ENCODE measurements around the gene CHRM2. TPM values are rescaled to one million over a fixed set of nuclear protein-coding genes. Genes with fewer than 3 reads are reported as not detected.

Gene CHRM2
- total RNA-seq, 2 experiments from 2014 or later = not detected

- CTCF ChIA-PET (ENCODE audit: unreplicated experiment) = no interaction called here
- Histone ChIP-seq H3K27ac (ENCODE audit: low read depth, low read length, poor library complexity, severe bottlenecking) (no peak overlapping the region), H3K36me3 (ENCODE audit: insufficient read depth, low read length) (no peaks in the 10 kb centered on the region), H3K4me1 (ENCODE audit: insufficient read depth, low read length, poor library complexity, severe bottlenecking) (no peaks in the 10 kb centered on the region), H3K9me3 (ENCODE audit: low read length) (no peaks in the 10 kb centered on the region), H3K9me2 (ENCODE audit: insufficient read depth, low read length) (no peaks in the 10 kb centered on the region), H4K20me1 (ENCODE audit: insufficient read depth, low read length) (no peaks in the 10 kb centered on the region), H3K4me3 (ENCODE audit: low read depth, low read length, poor library complexity, severe bottlenecking) (no peak overlapping the region), H3K79me2 (ENCODE audit: insufficient read depth, low read depth, low read length) (no peaks in the 10 kb centered on the region), H2AFZ (ENCODE audit: low read length) (no peak overlapping the region), H3K4me2 (ENCODE audit: low read length) (no peak overlapping the region)
- POLR2A ChIA-PET = interaction anchor here (0.5 kb wide), 1 partner anchor 200 kb away, joined by 3 read pairs; no protein-coding TSS in a partner anchor
- TF ChIP-seq EZH2phosphoT487 (IDR thresholded peaks at IDR 0.05; ENCODE audit: borderline replicate concordance, low read depth, low read length) = no peak
- TF ChIP-seq CTCF (conservative IDR thresholded peaks at IDR 0.05; ENCODE audit: low read length) = no peak
- intact Hi-C loops (cut with micrococcal nuclease; ENCODE audit: unreplicated experiment) = no loop called here
- BruUV-seq (replicated peaks) = no TSS peak
- DNase-seq (ENCODE audit: low spot score) = no peak
These were observed 124.9 kb downstream of the CHRM2 start for GRCh38 chr7:136993377-136993776.

GRCh38 chr7:136997735-136998134 lies 129.3 kb downstream of the CHRM2 start:
- Histone ChIP-seq H3K36me3 (ENCODE audit: insufficient read depth, low read length) (no peaks in the 10 kb centered on the region), H4K20me1 (ENCODE audit: insufficient read depth, low read length) (no peaks in the 10 kb centered on the region), H3K27ac (ENCODE audit: low read depth, low read length, poor library complexity, severe bottlenecking) (no peak overlapping the region), H2AFZ (ENCODE audit: low read length) (no peak overlapping the region), H3K4me2 (ENCODE audit: low read length) (no peak overlapping the region), H3K79me2 (ENCODE audit: insufficient read depth, low read depth, low read length) (no peaks in the 10 kb centered on the region), H3K9me3 (ENCODE audit: low read length) (no peaks in the 10 kb centered on the region), H3K9me2 (ENCODE audit: insufficient read depth, low read length) (peaks cover 4% of the 10 kb centered on the region; the same call in 1 of the 2 replicates), H3K4me3 (ENCODE audit: low read depth, low read length, poor library complexity, severe bottlenecking) (no peak overlapping the region), H3K4me1 (ENCODE audit: insufficient read depth, low read length, poor library complexity, severe bottlenecking) (no peaks in the 10 kb centered on the region)
- ChIA-PET POLR2A (interaction anchor here (0.6 kb wide), 2 partner anchors 513 to 1065 kb away, joined by 3 read pairs; no protein-coding TSS in a partner anchor), CTCF (ENCODE audit: unreplicated experiment) (no interaction called here)
- TF ChIP-seq CTCF (conservative IDR thresholded peaks at IDR 0.05; ENCODE audit: low read length) = no peak
- TF ChIP-seq EZH2phosphoT487 (IDR thresholded peaks at IDR 0.05; ENCODE audit: borderline replicate concordance, low read depth, low read length) = no peak
- no TSS peak for BruUV-seq (replicated peaks)
- DNase-seq (ENCODE audit: low spot score) = no peak
- intact Hi-C loops (cut with micrococcal nuclease; ENCODE audit: unreplicated experiment) = no loop called here

- ChIA-PET POLR2A (interaction anchor here (0.6 kb wide), 1 partner anchor 1065 kb away, joined by 3 read pairs; no protein-coding TSS in a partner anchor), CTCF (ENCODE audit: unreplicated experiment) (no interaction called here)
- no TSS peak for BruUV-seq (replicated peaks)
- H3K79me2 ChIP-seq (ENCODE audit: insufficient read depth, low read depth, low read length) = no peaks in the 10 kb centered on the region
- intact Hi-C loops (cut with micrococcal nuclease; ENCODE audit: unreplicated experiment) = no loop called here
- no peak for DNase-seq (ENCODE audit: low spot score)
- TF ChIP-seq EZH2phosphoT487 (IDR thresholded peaks at IDR 0.05; ENCODE audit: borderline replicate concordance, low read depth, low read length) (no peak), CTCF (conservative IDR thresholded peaks at IDR 0.05; ENCODE audit: low read length) (no peak)
- peaks cover 4% of the 10 kb centered on the region; the same call in 1 of the 2 replicates for H3K9me2 ChIP-seq (ENCODE audit: insufficient read depth, low read length)
- no peaks in the 10 kb centered on the region for H4K20me1 ChIP-seq (ENCODE audit: insufficient read depth, low read length)
- no peaks in the 10 kb centered on the region for H3K9me3 ChIP-seq (ENCODE audit: low read length)
- H3K4me1 ChIP-seq (ENCODE audit: insufficient read depth, low read length, poor library complexity, severe bottlenecking) = no peaks in the 10 kb centered on the region
- H3K36me3 ChIP-seq (ENCODE audit: insufficient read depth, low read length) = no peaks in the 10 kb centered on the region
- no peak overlapping the region for H3K4me2 ChIP-seq (ENCODE audit: low read length)
- H2AFZ ChIP-seq (ENCODE audit: low read length) = no peak overlapping the region
- H3K27ac ChIP-seq (ENCODE audit: low read depth, low read length, poor library complexity, severe bottlenecking) = no peak overlapping the region
- H3K4me3 ChIP-seq (ENCODE audit: low read depth, low read length, poor library complexity, severe bottlenecking) = no peak overlapping the region
These were observed 130.0 kb downstream of the CHRM2 start for GRCh38 chr7:136998495-136998894.
